Measurements from ENCODE around the gene C1QL2. TPM values are rescaled to one million over a fixed set of nuclear protein-coding genes. Genes with fewer than 3 reads are reported as not detected.

Gene C1QL2
- total and polyA plus RNA-seq, 2 experiments from 2014 or later: 4.9 to 12.9 TPM

DNA sequence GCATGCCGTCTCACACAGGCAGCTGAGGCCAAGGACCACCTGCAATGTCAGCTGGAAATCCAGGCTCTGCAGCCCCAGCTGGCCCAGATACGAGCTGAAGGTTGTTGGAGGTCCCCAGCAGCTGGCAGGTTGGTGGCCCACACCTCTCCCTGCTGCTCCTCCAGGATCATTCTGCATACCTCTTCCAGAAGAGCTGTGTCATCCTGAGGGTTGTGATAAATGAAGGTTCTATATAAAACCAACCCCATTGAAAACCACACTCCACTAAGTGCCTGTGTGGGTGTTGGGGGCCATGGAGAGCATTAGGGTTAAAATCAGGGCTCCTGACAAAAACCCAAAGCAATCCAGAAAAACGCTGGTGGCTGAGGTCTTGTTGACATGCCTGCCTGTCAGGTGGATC, 50.4 kb downstream of the C1QL2 start:
- Histone ChIP-seq H3K4me1 (ENCODE audit: insufficient read depth) (peaks cover 20% of the 10 kb centered on the region), H3K9me2 (replicated peaks; ENCODE audit: insufficient read depth) (no peaks in the 10 kb centered on the region), H3K27me3 (no peaks in the 10 kb centered on the region), H3K4me2 (no peak overlapping the region), H2AFZ (no peak overlapping the region), H3K9me3 (ENCODE audit: low read depth) (no peaks in the 10 kb centered on the region), H3K79me2 (no peaks in the 10 kb centered on the region), H3K36me3 (replicated peaks; ENCODE audit: insufficient read depth, low read depth) (no peaks in the 10 kb centered on the region), H3K4me3 (no peak overlapping the region), H3K27ac (no peak overlapping the region), H4K20me1 (ENCODE audit: insufficient read depth, poor library complexity, severe bottlenecking) (no peaks in the 10 kb centered on the region)
- 64% methylated on average over 3 of the region's 3 CpGs for WGBS (ENCODE audit: low lambda C conversion rate, missing lambda C conversion rate)
- DNase-seq (ENCODE audit: low spot score): no peak
- no peak for TF ChIP-seq EZH2 (IDR thresholded peaks at IDR 0.05; ENCODE audit: borderline replicate concordance)
- TF ChIP-seq, protein P1, sequence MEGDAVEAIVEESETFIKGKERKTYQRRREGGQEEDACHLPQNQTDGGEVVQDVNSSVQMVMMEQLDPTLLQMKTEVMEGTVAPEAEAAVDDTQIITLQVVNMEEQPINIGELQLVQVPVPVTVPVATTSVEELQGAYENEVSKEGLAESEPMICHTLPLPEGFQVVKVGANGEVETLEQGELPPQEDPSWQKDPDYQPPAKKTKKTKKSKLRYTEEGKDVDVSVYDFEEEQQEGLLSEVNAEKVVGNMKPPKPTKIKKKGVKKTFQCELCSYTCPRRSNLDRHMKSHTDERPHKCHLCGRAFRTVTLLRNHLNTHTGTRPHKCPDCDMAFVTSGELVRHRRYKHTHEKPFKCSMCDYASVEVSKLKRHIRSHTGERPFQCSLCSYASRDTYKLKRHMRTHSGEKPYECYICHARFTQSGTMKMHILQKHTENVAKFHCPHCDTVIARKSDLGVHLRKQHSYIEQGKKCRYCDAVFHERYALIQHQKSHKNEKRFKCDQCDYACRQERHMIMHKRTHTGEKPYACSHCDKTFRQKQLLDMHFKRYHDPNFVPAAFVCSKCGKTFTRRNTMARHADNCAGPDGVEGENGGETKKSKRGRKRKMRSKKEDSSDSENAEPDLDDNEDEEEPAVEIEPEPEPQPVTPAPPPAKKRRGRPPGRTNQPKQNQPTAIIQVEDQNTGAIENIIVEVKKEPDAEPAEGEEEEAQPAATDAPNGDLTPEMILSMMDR (IDR thresholded peaks at IDR 0.05; ENCODE audit: poor library complexity): no peak

DNA sequence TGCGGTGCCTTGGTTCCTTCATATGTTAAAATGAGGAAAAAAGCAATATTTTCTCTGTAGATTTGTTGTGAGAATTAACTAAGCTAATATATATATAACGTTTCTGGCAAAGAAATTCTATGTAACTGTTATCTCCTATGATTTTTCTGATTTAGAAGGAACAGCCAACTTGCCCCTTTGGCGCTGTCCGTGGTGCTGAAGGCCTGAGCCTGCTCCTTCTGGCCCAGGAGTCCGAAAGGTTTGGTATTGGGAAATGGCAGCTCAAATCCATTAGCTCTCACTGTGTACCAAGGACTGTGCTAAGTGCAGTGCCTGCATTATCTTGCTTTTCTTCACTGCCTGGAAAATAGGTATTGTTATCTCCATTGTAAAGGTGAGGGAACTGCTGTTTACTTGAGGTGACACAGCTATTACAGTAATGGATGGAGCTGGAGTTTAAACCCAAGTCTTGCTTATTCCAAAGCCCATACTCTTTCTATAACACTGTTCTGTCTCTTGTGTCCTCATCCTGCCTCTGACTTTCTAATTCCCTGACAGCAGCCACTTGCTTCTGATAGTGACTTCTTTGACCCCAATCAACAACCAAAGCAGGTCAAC, 52.2 kb downstream of the C1QL2 start:
- Histone ChIP-seq H3K9me3 (ENCODE audit: low read depth) (no peaks in the 10 kb centered on the region), H3K79me2 (no peaks in the 10 kb centered on the region), H3K27me3 (no peaks in the 10 kb centered on the region), H3K4me1 (ENCODE audit: insufficient read depth) (peaks cover 10% of the 10 kb centered on the region), H3K4me3 (no peak overlapping the region), H3K27ac (no peak overlapping the region), H2AFZ (no peak overlapping the region), H4K20me1 (ENCODE audit: insufficient read depth, poor library complexity, severe bottlenecking) (no peaks in the 10 kb centered on the region), H3K4me2 (no peak overlapping the region), H3K36me3 (replicated peaks; ENCODE audit: insufficient read depth, low read depth) (no peaks in the 10 kb centered on the region), H3K9me2 (replicated peaks; ENCODE audit: insufficient read depth) (no peaks in the 10 kb centered on the region)
- 38% methylated on average over 5 of the region's 5 CpGs for WGBS (ENCODE audit: low lambda C conversion rate, missing lambda C conversion rate)
- DNase-seq (ENCODE audit: low spot score): peak; percentile 78
- TF ChIP-seq EZH2phosphoT487 (IDR thresholded peaks at IDR 0.05; ENCODE audit: low read depth, severe bottlenecking, unreplicated experiment) (no peak), EZH2 (IDR thresholded peaks at IDR 0.05; ENCODE audit: borderline replicate concordance) (no peak)
- TF ChIP-seq, protein P1 (IDR thresholded peaks at IDR 0.05; ENCODE audit: poor library complexity): no peak

Small RNA genes within 50 kb of the gene (small RNA-seq; reads per million reads assigned to genes)
- gene RN7SL468P: not detected

Other genes with a start within 250 kb of the C1QL2 start
- 0.10 TPM in 1 of 2 replicates, not detected in the other for gene MARCO, start 216.6 kb downstream of the C1QL2 start, total RNA-seq
- gene MARCO, start 216.6 kb downstream of the C1QL2 start, polyA plus RNA-seq: 0.62 TPM in 1 of 2 replicates, not detected in the other
- 10.2 and 11.2 TPM in 2 replicates for gene STEAP3, start 65.1 kb upstream of the C1QL2 start, total RNA-seq
- 7.1 and 12.0 TPM in 2 replicates for gene STEAP3, start 65.1 kb upstream of the C1QL2 start, polyA plus RNA-seq
- gene C2orf76, start 208.1 kb upstream of the C1QL2 start, total RNA-seq: 11.3 and 16.6 TPM in 2 replicates
- gene C2orf76, start 208.1 kb upstream of the C1QL2 start, polyA plus RNA-seq: 17.6 and 18.3 TPM in 2 replicates
- gene DBI, start 208.2 kb upstream of the C1QL2 start, total RNA-seq: 272 TPM in 2 replicates
- 675 and 755 TPM in 2 replicates for gene DBI, start 208.2 kb upstream of the C1QL2 start, polyA plus RNA-seq